WI38 (cell line): Measurements from ENCODE around the gene HMCN2.

Experiments used
- H3K4me3 ChIP-seq: 2 replicates; pipeline ENCODE4 v1.5.1; 2011; ENCODE audit warnings: low read depth, mild to moderate bottlenecking, control low read depth, low read length
- TF ChIP-seq, protein P1 (sequence below): IDR thresholded peaks from 2 replicates; pipeline ENCODE4 v1.5.1; 2012; ENCODE audit warnings: low read depth, mild to moderate bottlenecking, control low read depth, low read length

Gene HMCN2

DNA sequence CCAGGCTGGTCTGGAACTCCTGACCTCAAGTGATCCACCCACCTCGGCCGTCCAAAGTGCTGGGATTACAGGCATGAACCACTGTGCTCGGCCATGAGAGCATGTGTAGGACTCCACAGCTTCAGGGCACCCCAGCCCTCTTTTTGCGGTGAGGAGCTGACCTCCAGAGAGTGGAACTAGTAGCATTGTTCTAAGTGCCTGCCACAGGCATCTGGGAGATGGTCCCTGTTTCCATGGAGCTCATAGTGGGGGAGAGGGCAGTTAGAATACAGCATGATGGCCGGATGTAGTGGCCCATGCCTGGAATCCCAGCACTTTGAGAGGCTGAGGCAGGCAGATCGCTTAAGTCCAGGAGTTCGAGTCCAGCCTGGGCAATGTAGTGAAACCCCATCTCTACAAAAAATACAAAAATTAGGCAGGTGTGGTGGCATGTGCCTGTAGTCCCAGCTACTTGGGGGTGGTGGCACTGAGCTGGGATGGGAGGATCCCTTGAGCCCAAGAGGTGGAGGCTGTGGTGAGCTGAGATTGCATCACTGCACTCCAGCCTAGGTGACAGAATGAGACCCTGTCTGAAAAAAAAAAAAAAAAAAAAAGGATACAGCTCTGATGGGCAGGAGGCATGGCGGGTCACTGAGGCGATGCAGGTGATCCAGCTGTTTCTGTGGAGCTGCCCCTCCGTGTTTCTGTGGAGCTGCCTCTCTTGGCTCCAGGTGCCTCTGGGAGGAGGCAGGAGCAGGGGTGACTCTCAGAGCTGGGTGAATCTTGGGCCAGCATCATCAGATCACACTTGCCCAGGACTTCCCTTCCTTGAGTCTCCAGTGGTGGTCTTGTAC, 183.4 kb downstream of the HMCN2 start:
- TF ChIP-seq, protein P1, sequence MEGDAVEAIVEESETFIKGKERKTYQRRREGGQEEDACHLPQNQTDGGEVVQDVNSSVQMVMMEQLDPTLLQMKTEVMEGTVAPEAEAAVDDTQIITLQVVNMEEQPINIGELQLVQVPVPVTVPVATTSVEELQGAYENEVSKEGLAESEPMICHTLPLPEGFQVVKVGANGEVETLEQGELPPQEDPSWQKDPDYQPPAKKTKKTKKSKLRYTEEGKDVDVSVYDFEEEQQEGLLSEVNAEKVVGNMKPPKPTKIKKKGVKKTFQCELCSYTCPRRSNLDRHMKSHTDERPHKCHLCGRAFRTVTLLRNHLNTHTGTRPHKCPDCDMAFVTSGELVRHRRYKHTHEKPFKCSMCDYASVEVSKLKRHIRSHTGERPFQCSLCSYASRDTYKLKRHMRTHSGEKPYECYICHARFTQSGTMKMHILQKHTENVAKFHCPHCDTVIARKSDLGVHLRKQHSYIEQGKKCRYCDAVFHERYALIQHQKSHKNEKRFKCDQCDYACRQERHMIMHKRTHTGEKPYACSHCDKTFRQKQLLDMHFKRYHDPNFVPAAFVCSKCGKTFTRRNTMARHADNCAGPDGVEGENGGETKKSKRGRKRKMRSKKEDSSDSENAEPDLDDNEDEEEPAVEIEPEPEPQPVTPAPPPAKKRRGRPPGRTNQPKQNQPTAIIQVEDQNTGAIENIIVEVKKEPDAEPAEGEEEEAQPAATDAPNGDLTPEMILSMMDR = no peak
- no peak overlapping the region for H3K4me3 ChIP-seq

DNA sequence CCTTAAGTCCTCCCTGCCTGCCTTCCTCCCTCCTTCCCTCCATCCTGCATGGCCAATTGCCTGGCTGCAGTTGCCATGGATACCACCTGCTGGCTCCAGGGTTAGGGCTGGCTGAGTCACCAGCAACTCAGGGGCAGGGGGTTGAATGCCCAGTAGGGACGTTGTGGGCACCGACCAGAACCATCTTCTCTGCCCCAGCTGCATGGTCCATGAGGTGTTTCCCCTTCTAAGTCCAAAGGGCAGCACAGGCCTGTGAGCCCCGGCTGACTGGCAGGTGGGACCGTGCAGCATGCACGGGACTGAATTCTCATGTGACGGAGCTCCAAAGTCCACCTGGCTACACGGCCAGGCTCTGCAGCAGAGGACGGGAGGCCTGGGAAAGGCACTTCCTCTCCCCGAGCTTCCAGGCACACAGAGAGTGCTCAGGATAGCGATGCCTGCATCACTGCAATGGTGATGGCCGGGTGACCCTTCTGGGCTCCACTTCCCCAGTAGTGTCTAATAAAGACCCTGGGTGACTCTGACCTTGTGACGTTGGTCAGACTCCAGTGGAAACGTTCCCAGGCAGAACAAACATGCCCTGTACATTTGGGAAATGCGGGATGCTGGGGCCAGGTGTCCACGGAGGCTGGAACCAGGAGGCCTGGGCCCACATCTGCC, 184.9 kb downstream of the HMCN2 start:
- no peak overlapping the region for H3K4me3 ChIP-seq
- TF ChIP-seq, protein P1 = no peak

DNA sequence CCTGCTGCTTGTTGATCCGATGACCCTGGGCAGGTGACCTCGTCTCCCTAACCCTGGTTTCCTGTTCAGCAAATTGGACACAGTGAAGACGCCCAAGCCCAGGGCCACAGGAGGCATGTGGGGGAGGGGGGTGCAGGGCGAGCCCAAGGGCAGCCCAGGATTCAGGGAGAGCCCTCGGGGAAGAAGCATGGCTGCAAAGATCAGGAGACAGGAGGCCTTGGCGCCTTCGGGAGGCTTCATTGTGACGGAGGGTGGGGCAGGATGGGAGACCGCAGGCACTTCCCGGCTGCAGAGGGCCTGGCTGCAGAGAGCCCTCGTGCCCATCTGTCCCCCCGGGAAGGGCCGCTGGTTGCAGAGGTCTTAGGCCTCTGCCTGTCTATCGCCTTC, 185.4 kb downstream of the HMCN2 start:
- TF ChIP-seq, protein P1 = no peak
- no peak overlapping the region for H3K4me3 ChIP-seq

DNA sequence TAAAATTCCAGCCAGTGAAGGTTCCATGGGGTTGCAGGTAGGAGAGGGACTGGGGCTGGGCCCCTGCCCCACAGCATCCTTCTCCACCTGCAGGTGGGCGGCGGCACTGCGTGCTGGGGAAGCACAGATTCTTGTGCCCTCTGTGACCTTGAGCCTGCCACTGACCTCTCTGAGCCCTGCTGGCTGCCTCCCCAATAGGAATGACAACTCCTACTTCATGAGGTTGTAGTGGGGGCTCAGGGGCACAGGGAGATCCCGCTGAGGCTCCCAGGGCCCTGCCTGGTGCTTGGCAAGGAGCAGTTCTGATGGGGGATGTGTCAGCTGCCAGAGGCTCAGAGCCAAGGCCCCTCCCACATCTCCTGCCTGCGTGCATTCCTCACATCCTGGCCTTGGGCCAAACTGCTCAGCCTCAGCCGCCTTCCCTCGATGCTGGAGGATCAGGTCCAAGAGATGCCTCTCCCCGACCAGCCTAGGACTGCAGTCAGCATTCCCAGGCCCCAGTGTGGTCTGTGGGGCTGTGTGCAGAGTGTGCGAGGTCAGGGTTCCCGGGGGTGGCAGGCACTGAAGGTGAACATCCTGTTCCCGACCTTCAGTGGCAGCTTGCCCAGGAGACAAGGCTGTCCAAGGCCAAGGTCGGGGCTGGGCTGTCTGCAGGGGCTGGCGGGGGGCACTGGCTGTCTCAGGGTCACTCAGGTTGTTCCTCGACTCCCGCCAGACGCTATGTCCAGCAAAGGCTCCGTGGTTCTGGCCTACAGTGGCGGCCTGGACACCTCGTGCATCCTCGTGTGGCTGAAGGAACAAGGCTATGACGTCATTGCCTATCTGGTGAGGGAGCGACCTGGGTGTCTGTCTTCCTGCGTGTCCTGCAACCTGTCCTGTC, 186.2 kb downstream of the HMCN2 start:
- no peak overlapping the region for H3K4me3 ChIP-seq
- TF ChIP-seq, protein P1 = peak; percentile 47

DNA sequence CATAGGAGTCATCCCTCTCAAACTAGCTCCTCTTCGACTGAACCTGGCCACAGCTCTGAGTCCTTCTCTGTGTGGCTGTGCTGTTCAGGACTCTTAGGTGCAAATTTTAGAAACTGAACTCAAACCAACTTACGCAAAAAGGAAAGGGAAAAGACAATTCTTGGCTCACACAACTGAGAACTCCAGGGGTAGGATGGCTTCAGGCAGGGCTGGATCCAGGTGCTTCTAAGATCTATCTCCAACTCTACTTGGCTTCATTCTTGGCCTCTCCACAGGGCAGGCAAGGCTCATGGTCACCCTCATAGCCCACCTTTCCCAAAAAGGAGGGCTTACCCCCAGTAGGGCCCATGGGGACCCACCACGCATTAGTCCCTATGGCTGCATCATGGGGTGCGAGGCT, 187.3 kb downstream of the HMCN2 start:
- H3K4me3 ChIP-seq = no peak overlapping the region
- TF ChIP-seq, protein P1 = no peak

DNA sequence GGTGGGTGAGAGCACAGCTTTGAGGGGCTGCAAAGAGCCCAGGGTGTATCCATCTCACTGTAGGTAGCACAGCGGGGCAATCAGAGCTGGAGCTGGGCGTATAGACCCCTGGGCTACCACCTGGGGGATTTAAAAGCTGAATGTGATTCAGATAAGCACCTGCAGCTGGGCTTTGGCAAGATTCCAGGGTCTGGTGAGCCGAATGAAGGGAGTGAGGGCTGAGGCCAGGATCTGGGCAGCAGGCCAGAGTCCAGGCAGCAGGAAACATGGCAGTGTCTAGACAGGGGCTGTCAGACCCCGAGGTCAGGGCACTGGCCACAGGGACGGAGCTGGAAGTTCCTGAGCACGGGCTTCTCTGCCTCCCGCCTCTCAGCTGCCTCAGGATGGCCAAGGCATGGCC, 187.9 kb downstream of the HMCN2 start:
- no peak overlapping the region for H3K4me3 ChIP-seq

More for the DNA sequence above, 187.9 kb downstream of the HMCN2 start:
- TF ChIP-seq, protein P1 = no peak
